Muscle of arm (tissue), 12 donors: ENCODE measurements around the gene NCOA7. TPM values are rescaled to one million over a fixed set of nuclear protein-coding genes. Genes with fewer than 3 reads are reported as not detected.
"Not testable (repeated sequence)": the region's sequence is repeated elsewhere in the genome, so short reads cannot be mapped to it uniquely, and the experiment has no call there.

Experiments
- DNase-seq: peaks from one replicate; pipeline ENCODE4 v3.0.0-alpha.2; 2013
- polyA plus RNA-seq, 12 donors: library from polyadenylated mRNA; unstranded; fragments of 120-200 nt; gene quantifications; one replicate each; pipeline ENCODE4 v1.2.1, GENCODE V29; 2013; ENCODE audit not compliant: insufficient read length in 12 of 12

NCOA7 gene
- polyA plus RNA-seq, 12 donors, result 6.1 to 21.5 (median 9.1) TPM; not detected in 1

DNA sequence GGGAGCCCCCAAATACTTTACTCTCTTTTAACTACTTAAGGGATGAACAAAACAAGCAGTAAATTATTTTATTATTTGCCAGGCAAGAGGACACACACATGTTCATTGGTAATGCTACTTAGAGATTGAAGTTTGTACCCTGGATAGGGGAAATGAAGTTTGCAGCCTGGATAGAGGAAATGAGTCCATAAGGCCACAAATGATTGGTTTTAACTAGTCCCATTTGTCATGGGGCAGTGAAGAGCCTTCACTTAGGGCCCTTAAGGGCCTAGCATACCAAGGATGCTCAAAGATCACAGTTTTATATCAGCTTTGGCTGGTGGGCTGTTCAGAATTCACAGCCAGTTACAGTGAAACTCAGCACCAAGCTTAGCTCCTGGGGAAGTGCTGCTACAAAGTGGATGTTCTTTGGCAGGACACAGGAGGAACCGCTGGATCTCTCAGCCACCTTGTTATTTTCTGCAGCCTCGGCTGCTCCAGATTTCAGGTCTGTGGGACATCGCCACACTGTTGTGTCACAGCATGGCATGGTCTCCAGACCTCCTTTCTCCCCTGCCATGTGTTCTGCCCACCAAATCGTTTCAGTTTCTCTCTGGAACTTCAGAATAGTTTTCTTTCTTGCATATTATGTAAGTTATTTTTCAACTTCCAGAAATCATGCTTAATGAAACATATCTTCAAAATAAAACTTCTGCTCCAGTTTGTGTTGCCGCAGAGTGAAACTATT lies 41.8 kb downstream of the NCOA7 start:
- DNase-seq, result no peak

DNA sequence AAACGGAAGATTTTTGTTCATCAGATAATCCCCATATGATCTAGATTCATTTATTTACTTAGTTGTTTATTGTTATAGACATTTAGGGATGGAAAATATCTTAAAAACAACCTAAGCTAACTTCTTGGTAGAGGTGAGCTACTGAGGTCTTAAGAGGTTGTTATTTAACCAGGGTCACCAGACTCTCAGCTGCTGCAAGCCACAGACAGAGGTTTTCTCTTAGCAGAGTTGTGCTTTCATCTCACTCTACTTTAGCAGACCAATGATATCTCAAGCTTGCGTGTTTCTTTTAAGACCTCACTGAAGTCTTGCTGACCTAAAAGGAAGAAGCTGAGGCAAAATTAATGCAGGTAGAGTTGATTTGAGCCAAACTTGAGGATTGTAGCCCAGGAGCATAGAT lies 43.6 kb downstream of the NCOA7 start:
- DNase-seq, result no peak

DNA sequence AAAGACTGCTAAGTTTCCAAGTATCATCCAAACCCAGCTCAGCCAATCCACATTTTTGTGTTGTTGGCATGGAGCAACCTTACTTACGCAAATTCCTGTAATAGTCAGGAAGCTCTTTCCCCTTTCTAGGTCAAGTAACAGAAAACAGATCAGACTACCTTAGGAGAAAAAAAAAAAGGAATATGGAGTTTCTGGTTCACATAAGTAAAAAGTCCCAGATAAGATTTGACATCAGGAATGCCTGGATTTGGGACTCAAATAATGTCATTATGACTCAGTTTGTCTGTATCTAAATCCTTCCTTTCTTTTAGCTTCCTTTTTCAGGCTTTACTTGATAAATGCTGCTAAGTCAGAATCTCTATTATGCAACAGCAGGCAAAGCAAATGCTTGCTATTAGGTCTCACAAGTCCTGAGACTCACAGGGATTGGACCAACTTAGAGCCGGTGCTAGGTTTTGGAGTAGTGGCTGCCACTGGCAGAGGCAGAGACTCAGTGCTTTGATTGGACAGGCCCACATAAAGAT lies 44.5 kb downstream of the NCOA7 start:
- DNase-seq, result no peak

DNA sequence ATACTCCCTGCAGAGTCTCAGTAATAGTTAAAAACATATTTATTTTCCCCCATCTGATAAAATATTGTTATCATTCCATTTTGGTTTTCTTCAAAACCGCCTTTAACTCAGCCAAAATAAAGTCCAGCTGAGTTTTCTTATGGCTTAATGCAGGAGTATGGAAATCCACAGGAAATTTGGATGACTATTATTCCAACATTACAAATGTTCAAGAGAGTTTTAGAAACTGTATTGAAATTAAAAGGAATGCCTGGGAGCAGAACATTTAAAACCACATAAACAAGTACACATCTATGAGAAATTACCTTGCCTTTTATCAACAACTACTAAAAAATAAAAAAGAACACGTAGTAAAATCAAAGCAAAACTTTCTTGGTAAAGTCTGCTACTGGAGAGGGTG lies 45.7 kb downstream of the NCOA7 start:
- DNase-seq, result no peak

DNA sequence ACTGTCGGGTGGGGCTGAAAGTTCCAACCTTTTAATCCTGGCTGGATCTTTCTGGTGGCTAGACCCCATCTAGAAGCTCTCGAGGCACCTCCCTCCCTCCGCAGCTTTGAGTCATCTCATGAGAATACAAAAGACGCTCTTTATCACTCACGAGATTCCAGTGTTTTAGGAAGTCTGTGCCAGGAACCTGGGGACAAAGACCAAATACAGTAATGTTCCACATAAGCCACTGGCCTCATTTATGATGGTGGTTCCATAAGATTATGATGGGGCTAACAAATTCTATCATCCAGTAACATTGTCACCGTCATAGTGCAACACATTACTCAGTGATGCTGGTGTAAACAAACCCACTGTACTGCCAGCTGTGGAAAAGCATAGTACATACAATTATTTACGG lies 48.7 kb downstream of the NCOA7 start:
- DNase-seq, result no peak

DNA sequence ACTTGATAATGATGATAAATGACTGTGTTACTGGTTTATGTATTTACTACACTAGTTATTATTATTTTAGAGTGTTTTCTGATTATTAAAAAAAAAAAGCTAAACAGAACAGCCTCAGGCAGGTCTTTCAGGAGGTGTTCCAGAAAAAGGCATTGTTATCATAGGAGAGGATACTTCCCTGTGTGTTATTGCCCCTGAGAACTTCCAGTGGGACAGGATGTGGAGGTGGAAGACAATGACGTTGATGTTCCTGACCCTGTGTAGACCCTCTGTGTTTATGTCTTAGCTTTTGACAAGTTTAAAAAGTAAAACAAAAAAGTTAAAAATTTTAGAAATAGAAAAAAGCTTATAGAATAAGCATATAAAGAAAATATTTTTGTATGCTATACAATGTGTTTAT lies 49.1 kb downstream of the NCOA7 start:
- DNase-seq, result no peak

DNA sequence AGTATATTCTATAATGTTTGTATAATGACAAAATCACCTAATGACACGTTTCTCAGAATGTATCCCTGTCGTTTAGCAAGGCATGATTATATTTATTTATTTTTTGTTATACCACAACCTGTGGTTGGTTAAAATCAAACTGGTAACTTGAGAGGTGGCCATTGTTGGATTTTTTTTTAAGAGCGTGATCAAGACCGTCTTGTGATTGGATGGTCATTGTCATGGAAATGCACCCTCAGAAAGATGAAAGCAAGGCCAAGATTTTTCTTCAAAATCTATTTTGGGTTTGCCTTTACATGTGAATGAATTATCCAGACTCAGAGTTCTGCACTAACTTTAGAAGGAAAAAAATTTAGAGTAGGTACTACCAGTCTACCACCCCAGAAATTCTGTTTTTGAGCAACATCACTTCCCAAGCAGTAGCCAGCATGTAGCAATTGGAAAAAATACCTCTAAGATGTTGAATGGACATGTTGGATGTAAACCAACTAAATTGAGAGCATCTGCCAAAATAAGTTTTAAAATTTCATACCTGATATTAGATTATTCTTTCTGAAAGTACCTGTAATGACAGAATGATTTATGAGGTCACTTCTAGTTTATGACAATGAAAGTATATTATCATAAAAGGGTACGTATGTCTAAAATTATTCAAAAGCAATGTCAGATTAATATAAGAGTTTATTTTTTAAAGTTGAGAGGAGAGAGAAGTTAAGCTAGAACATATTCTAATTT lies 50.8 kb downstream of the NCOA7 start:
- no peak for DNase-seq

DNA sequence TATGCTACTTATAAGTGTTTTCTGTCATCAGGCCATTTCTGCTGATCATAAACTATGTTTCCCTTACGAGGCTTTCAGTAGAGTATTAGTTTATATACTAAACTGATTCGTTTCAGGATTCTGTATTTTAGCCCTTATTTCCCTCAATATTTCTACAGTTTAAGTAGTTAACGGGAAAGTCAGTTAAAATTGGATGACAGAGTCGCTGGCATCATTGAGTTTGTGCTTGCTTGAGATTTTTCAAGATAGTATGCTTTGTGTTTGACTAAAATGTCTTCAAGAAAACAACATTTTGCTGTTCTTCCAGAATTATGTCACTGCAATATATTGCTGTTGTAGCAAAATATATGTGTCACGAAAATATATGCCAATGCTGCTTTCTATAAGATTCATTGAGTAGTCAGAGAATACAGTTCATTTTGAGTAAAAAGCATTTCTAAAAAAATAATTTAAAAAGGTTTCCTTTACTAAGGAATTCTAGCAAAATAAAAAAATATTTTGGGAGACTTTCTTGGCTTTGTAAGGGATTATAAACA lies 51.4 kb downstream of the NCOA7 start:
- DNase-seq, result no peak

DNA sequence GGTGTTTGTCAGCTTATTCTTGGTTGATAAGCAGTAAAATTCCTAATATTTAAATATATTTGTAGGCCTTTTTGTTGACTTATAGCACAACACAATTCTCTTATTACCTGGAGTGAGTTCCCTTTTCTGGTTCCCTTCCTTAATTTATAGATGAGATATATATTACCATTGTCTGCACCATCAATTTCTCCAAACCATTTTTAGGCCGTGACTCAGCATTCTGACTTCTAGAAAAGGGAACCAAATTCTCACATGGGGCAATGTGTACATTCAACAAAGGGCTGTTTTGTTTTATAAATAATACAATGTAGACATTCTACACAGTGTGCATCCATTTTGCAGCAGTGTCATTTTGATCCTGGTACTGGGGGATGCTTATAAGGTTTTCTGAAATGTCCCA lies 52.8 kb downstream of the NCOA7 start:
- no peak for DNase-seq

DNA sequence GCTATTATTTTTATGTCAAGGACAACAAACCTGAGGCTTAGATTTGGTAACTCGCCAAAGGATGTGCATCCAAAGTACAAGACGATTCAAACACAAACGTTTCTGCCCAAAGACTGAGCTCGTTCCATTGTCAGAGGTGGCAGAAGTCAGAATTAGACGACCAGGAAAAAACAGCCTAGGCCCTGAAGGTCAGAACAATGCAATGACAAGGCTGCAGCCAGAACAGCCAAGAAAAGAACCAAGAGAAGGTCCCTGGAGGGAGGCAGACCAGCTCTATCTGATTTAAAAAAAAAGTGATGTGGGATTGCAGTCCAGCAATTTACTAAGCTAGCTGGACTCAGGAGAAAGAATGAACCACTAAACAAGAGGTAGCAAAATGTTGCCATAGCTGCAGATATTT lies 54.2 kb downstream of the NCOA7 start:
- no peak for DNase-seq

DNA sequence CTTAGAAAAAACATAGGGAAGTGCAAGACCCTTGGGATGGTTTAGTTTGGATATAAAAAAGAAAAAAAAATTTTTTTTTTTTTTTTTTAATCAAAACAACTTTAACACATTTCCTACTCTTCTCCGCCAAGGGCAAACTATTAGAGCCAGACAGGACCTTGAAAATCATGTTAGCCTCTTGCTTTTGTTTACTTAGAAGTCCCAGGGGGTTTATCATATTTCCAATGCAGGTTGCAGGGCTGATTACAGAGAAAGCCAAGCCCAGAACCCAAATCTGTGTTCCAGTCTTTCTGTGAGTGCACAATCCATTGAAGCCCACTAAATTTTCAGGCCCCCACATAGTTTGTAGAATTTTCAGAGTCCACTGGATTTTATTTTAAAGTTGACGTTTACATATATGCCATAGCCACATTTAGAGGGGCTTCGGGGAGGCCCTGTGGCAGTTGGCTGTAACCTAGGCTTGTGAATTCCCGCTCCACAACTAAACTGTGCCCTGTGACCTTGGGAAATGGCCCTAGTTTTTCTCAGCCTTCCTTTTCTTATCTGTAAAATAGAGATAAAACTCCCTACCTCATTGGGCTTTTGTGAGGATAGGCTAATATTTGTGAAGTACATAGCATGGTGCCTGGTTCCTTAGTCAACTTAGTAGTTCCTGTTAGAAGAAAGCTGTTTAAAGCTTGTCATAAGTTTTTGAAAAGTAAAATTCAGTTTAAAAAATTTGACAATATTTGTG lies 55.7 kb downstream of the NCOA7 start:
- DNase-seq, result no peak

DNA sequence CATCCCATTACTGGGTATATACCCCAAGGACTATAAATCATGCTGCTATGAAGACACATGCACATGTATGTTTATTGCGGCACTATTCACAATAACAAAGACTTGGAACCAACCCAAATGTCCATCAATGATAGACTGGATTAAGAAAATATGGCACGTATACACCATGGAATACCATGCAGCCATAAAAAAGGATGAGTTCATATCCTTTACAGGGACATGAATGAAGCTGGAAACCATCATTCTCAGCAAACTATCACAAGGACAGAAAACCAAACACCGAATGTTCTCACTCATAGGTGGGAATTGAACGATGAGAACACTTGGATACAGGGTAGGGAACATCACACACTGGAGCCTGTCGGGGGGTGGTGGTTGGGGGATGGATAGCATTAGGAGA lies 57.5 kb downstream of the NCOA7 start:
- DNase-seq, result not testable (repeated sequence)

DNA sequence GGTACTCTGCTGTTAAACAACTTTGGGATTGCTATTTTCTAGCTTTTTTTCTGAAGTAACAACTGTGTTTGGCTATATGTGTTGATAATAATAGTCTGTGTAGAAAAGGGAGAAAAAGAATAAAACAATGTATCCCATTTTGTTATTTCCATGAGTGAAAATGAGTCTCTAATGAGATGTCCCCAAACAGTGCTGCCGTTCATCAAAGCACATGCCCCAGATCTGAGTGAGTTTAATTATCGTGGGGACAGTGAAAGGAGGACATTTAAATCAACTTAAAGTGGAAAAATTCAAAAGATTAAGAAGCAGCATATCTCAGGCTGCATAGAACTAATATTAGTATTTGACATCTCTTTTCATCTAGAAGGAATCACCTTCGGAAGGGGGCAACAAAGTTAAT lies 59.6 kb downstream of the NCOA7 start:
- no peak for DNase-seq

DNA sequence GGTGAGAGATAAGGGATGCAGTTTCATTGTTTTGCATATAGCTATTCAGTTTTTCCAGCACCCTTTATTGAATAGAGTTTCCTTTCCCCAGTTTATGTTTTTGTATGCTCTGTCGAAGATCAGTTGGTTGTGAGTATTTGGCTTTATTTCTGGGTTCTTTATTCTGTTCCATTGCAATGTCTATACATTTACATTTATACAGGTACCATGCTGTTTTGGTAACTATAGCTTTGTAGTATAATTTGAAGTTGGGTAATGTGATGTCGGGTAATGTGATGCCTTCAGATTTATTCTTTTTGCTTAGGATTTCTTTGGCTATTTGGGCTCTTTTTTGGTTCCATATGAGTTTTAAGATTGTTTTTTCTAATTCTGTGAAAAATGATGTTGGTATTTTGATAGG lies 61.8 kb downstream of the NCOA7 start:
- no peak for DNase-seq

DNA sequence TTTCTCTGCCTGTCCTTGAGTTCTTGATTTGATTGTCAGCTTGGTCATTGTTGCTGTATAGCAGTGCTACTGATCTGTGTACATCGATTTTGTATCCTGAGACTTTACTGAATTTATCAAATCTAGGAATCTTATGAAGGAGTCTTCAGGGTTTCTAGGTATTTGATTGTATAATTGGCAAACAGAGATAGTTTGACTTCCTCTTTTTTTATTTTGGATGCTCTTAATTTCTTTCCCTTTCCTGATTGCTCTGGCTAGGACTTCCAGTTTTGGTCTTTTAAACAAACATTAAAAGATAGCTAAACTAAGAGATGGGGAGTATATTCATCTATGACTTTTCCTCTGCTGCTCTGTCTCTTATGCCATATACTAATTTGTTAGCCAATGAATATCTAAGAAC lies 62.4 kb downstream of the NCOA7 start:
- DNase-seq, result no peak

DNA sequence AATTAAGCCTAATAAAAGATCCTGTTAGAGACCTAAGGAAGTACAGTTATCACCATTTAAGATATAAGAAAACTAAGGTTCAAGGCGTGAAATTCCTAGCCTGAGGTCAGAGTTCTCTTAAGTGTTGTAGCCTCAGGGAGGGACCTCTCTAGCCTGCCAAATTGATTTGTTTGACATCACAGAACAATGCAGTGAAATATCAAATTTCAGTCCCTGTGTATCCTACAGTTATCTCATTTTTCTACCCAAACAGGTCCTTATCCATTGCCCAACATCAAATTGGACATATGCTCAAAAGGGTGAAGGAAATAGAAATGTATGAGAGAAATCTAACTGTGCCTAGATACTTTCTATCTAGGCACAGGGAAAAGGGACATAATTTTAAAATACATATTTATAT lies 63.0 kb downstream of the NCOA7 start:
- no peak for DNase-seq

DNA sequence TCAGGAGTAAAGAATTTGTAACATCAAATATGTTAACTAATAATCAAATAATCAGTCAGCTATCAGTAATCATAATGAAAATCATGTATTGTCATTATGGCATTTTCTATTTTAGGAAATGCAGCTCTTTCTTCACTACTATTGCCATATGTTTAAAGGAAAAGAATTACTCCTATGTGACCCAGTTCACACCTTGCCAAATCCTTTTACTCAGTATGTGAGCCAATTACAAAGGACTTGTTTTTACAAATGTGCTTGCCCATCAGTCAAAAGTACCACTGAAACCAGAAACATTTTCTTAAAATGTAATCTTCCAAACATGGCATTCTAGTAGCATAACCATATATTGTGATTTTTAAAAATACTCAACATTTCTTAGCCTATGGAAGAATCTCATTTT lies 63.6 kb downstream of the NCOA7 start:
- no peak for DNase-seq

DNA sequence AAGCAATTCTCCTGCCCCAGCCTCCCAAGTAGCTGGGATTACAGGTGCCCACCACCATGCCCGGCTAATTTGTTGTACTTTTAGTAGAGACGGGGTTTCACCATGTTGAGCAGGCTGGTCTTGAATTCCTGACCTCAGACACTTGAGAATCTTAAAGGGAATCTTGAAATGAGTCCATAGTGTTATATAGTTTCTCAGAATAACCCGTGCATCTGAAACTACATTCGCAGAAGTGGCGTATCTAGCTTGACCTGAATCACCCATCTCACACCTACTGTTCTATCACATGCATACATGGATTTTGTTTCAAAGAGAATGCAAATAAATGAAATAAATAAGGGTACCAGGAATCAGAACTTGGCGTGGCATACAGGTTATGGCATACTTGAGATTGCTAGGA lies 65.0 kb downstream of the NCOA7 start:
- no peak for DNase-seq

DNA sequence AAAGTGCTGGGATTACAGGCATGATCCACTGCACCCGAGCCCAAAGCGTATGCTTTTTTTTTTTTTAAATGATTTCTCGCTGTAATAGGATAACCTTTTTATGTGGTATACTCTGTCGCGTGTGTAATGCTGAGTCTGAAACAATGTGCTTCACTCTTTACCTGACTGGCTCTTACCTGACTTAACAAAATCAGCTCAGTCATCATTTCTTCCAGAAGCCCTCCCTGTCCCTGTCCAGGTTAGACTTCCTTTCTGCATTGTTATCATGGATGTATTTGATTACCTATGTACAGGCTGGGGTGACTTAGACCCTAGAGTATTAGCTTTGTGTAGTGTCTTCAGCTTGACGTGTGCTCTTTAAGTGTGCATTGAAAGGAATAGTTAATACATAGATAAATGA lies 67.1 kb downstream of the NCOA7 start:
- no peak for DNase-seq

DNA sequence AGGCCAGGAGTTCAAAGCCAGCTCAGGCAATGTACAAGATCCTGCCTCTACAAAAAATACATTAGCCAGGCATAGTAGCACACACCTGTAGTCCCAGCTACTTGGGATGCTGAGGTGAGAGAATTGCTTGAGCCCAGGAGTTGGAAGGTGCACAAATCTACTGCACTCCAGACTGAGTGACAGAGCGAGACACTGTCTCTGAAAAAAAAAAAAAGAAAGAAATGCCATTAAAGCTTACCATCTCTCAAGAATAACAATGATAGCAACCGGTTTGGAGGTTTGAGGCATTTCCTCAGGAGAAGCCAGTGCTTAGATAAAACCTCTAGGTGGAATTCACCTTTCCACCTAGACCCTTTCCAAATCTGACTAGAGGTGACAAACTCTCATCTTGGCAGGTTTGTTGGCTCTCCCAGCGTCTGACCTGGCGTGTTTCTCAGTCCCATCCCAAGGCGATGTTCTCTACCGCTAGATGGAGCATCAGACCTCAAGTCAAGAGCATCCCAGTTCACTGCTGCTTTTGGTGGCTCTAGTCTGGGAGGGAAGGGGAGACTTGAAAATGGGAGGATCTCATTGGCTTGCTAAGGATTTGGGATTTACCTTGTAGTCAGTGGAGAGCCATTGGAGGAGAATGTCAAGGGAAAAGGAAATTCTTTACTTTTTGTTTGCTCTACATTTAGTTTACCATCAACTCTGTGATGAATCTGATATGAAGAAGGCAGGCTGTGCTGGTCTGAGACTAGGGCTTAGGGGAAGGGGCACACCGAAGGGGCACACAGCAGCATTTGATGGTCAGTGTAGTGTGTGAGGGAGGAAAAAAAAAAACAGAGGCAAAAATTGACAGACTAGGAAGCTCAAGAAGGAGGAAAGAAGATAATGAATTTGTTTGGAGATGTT lies 67.9 kb downstream of the NCOA7 start:
- peak; percentile 52 for DNase-seq

DNA sequence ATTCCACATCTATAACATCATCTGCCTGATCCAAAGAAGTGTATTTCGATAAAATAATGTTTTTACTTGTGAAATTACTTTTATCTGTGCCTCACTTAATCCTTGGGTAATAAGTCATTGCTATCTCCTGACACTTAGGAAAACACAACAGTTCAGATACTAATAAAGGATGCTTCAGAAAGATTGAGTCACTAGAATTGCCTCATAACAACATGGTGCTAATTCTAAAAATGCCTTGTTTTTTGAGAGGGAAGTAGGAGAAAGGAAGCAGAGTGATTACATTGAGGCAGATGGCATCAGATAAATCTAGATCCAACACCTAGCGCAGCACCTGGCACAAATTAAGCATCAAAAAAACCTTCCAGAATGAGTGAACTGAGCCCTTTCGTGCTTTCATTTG lies 69.0 kb downstream of the NCOA7 start:
- no peak for DNase-seq
